Kidney (tissue), 14 donors: ENCODE data around the gene EVA1A. TPM values are rescaled to one million over a fixed set of nuclear protein-coding genes. Genes with fewer than 3 reads are reported as not detected.
A peak's percentile ranks its signal among the peaks of the same experiment; 100 is the strongest.

Experiments used
- DNase-seq, 5 donors: peaks; one replicate each; pipeline ENCODE4 v3.0.0-alpha.2; 2013 to 2020
- FAIRE-seq: peaks from 2 replicates; lab custom pipeline; 2012; peaks lifted over from hg19 to GRCh38; lab: Jason Lieb, UNC
- H3K27ac ChIP-seq, 2 donors: one replicate each; pipeline ENCODE4 v1.7.0; 2013; ENCODE audit warnings: low read depth in 2 of 2, low read length in 2 of 2, inconsistent platforms in 1 of 2
- H3K27me3 ChIP-seq: one replicate; pipeline ENCODE4 v1.7.1; 2013; ENCODE audit warnings: low read length, inconsistent platforms; ENCODE audit not compliant: control insufficient read depth, insufficient read depth
- H3K36me3 ChIP-seq, 3 donors: one replicate each; pipeline versions ENCODE4 v1.7.0 to v1.7.1; 2013; ENCODE audit warnings: low read length in 3 of 3, control low read depth in 1 of 3, inconsistent platforms in 1 of 3; ENCODE audit not compliant: insufficient read depth in 3 of 3, control insufficient read depth in 2 of 3
- H3K4me1 ChIP-seq, 3 donors: one replicate each; pipeline versions ENCODE4 v1.7.0 to v1.7.1; 2013; ENCODE audit warnings: low read length in 3 of 3, inconsistent platforms in 1 of 3, low read depth in 1 of 3; ENCODE audit not compliant: control insufficient read depth in 2 of 3, insufficient read depth in 2 of 3
- H3K4me3 ChIP-seq, 3 donors: one replicate each; pipeline versions ENCODE4 v1.7.0 to v1.8.1; 2013; ENCODE audit warnings: low read length in 3 of 3, control low read depth in 1 of 3, inconsistent platforms in 1 of 3
- H3K9ac ChIP-seq, 3 donors: one replicate each; pipeline versions ENCODE4 v1.7.0 to v1.7.1; 2013; ENCODE audit warnings: low read length in 3 of 3, control low read depth in 1 of 3, inconsistent platforms in 1 of 3
- H3K9me3 ChIP-seq, 3 donors: one replicate each; pipeline versions ENCODE4 v1.7.0 to v1.7.1; 2013; ENCODE audit warnings: low read length in 3 of 3, control low read depth in 1 of 3, inconsistent platforms in 1 of 3; ENCODE audit not compliant: control insufficient read depth in 2 of 3, insufficient read depth in 1 of 3
- CTCF ChIP-seq: IDR thresholded peaks from 3 replicates; pipeline ENCODE4 v1.5.1; 2012; ENCODE audit warnings: mild to moderate bottlenecking, moderate library complexity, borderline replicate concordance; ENCODE audit not compliant: insufficient read depth; ENCODE audit errors: extremely low read depth
- intact Hi-C: fragments of 100-400 bp; cut with DNase I; formaldehyde crosslinking; loops from one replicate; pipeline ENCODE4 v1.11.1; 2022
- polyA plus RNA-seq: library from polyadenylated mRNA; stranded (reverse); fragments of 350-450 nt; fragmentation: Illumina TruSeq; extraction: RNeasy Lipid Tissue Mini Kit (QIAGEN cat#74804); gene quantifications from one replicate; pipeline ENCODE4 v1.2.3, GENCODE V29; 2014; ENCODE audit warnings: low read depth, low replicate concordance; ENCODE audit not compliant: insufficient read depth
- total RNA-seq: library from RNA; stranded (reverse); fragmentation: NEBNext Ultra II Directional; extraction: Animal tissue kit (Norgen Biotek cat#: 25700); gene quantifications from one replicate; pipeline ENCODE4 v1.2.1, GENCODE V29; 2021
- donor health status: control.
- donor health status: control.
- donor health status: control.
- donor health status: control.
- donor health status: control.
- donor health status: DM: yes; HTN: yes; CAD: no.
- donor health status: Normal renal cell carcinoma (clear cell type).

Gene EVA1A
- total and polyA plus RNA-seq, 2 donors from 2014 or later: 28.1 to 32.4 TPM

GRCh38 chr2:75573145-75573878 is 12.6 kb upstream of the EVA1A start:
- Histone ChIP-seq H3K36me3 (no peaks in the 10 kb centered on the region), H3K4me1 (peaks cover 11 to 22% (median 18%) of the 10 kb centered on the region in 3 donors), H3K4me3 (no peak overlapping the region), H3K9ac (no peak overlapping the region), H3K9me3 (no peaks in the 10 kb centered on the region), H3K27me3 (no peaks in the 10 kb centered on the region), H3K27ac (no peak overlapping the region)
- no peak for TF ChIP-seq CTCF
- no peak for DNase-seq
- intact Hi-C loops: no loop called here
- FAIRE-seq: no peak

GRCh38 chr2:75571730-75572430 is 11.1 kb upstream of the EVA1A start:
- no peak for TF ChIP-seq CTCF
- no peaks in the 10 kb centered on the region for H3K36me3 ChIP-seq
- no peak for FAIRE-seq
- intact Hi-C loops: no loop called here
- no peak overlapping the region for H3K4me3 ChIP-seq
- no peaks in the 10 kb centered on the region for H3K27me3 ChIP-seq
- H3K4me1 ChIP-seq: peaks cover 11 to 22% (median 18%) of the 10 kb centered on the region in 3 donors
- no peaks in the 10 kb centered on the region for H3K9me3 ChIP-seq
- no peak overlapping the region for H3K9ac ChIP-seq
- no peak for DNase-seq
- peak overlapping the region; percentile 90 to 91 for H3K27ac ChIP-seq

GRCh38 chr2:75570948-75571729 is 10.4 kb upstream of the EVA1A start:
- peak overlapping the region in 1 of 3 donors; percentile 51 for H3K9ac ChIP-seq
- peak in 4 of 5 donors; percentile 50 to 78 (median 62) for DNase-seq

More at GRCh38 chr2:75570948-75571729, 10.4 kb upstream of the EVA1A start:
- H3K4me1 ChIP-seq: peaks cover 14 to 22% (median 18%) of the 10 kb centered on the region in 3 donors
- H3K27ac ChIP-seq: peak overlapping the region; percentile 90 to 91
- no peak for TF ChIP-seq CTCF
- H3K27me3 ChIP-seq: no peaks in the 10 kb centered on the region
- H3K36me3 ChIP-seq: no peaks in the 10 kb centered on the region
- intact Hi-C loops: no loop called here
- no peak for FAIRE-seq
- no peaks in the 10 kb centered on the region for H3K9me3 ChIP-seq
- no peak overlapping the region for H3K4me3 ChIP-seq
